Heart right ventricle (tissue), 16 donors: ENCODE measurements around the gene HBB. TPM values are rescaled to one million over a fixed set of nuclear protein-coding genes. Genes with fewer than 3 reads are reported as not detected.

ENCODE experiments used
- ATAC-seq, 8 donors: fragments of 200-7000 bp; cut with Tn5 transposase; one replicate each; pipeline ENCODE4 v1.9.1; 2020; ENCODE audit warnings: mild to moderate bottlenecking in 8 of 8, moderate library complexity in 8 of 8, moderate number of reproducible peaks in 1 of 8
- DNase-seq, 2 donors: peaks; one replicate each; pipeline ENCODE4 v3.0.0-alpha.2; 2020
- H3K27ac ChIP-seq, 10 donors: fragments of 200-600 bp; sonication (generic) in 2 of 10; one replicate each; pipeline versions ENCODE4 v1.5.0 to v1.8.0; 2020 to 2022; ENCODE audit warnings: mild to moderate bottlenecking in 3 of 10
- H3K27me3 ChIP-seq, 7 donors: fragments of 200-600 bp; one replicate each; pipeline ENCODE4 v1.8.0; 2021 to 2022; ENCODE audit warnings: mild to moderate bottlenecking in 2 of 7
- H3K36me3 ChIP-seq, 9 donors: fragments of 200-600 bp; sonication (generic) in 1 of 9; one replicate each; pipeline versions ENCODE4 v1.5.0 to v1.8.0; 2020 to 2022; ENCODE audit warnings: mild to moderate bottlenecking in 2 of 9
- H3K4me1 ChIP-seq, 9 donors: fragments of 200-600 bp; sonication (generic) in 1 of 9; one replicate each; pipeline versions ENCODE4 v1.5.0 to v1.8.0; 2020 to 2022; ENCODE audit warnings: mild to moderate bottlenecking in 4 of 9
- H3K4me3 ChIP-seq, 10 donors: fragments of 200-600 bp; sonication (generic) in 2 of 10; one replicate each; pipeline versions ENCODE4 v1.5.0 to v1.8.0; 2020 to 2022; ENCODE audit warnings: mild to moderate bottlenecking in 7 of 10, moderate library complexity in 2 of 10
- H3K9me3 ChIP-seq, 11 donors: fragments of 200-600 bp in 10 of 11; sonication (generic) in 2 of 11; one replicate each; pipeline versions ENCODE4 v1.5.0 to v1.8.0; 2013 to 2022; ENCODE audit warnings: mild to moderate bottlenecking in 2 of 11, control low read depth in 1 of 11, moderate library complexity in 1 of 11
- WGBS, 2 donors: extraction: QIAGEN DNeasy Blood & Tissue Kit; methylation state at CpG; one replicate each; pipeline ENCODE4 v1.1.7; 2013; ENCODE audit warnings: inconsistent platforms in 1 of 2; 5-methylcytosine and 5-hydroxymethylcytosine counted together
- intact Hi-C, 10 donors: fragments of 100-400 bp; cut with DNase I; formaldehyde crosslinking; loops; one replicate each; pipeline versions ENCODE4 v1.11.1 to v1.14.2; 2022
- polyA plus RNA-seq, 2 donors: library from polyadenylated mRNA; stranded (reverse); fragments of 200-250 nt; gene quantifications; one replicate each; pipeline ENCODE4 v1.2.3, GENCODE V29; 2013
- total RNA-seq, 10 donors: library from RNA; stranded (reverse); fragmentation: NEBNext Ultra II Directional in 3 of 10; extraction: Animal tissue kit (Norgen Biotek cat#: 25700) in 3 of 10; gene quantifications; one replicate each; pipeline versions ENCODE4 v1.2.1 to v1.2.4, GENCODE V29; 2021 to 2023
- TF ChIP-seq, protein P1 (sequence below), 9 donors: fragments of 200-600 bp; sonication (generic) in 2 of 9; IDR thresholded peaks; one replicate each; pipeline versions ENCODE4 v1.5.0 to v1.8.0; 2021 to 2022; ENCODE audit warnings: antibody characterized with exemption in 9 of 9, mild to moderate bottlenecking in 5 of 9, moderate library complexity in 1 of 9
- donor health status: Arrhythmogenic right ventricular cardiomyopathy.
- donor health status: ischemic (EF 13 %, LVEDD 7.1; RV severe dilation, severe dysfunction).
- donor health status: healthy with polysubstance abuse.
- donor health status: DM: no; HTN: yes; CAD: no.
- donor health status: DM: no; HTN: no; CAD: no.
- donor health status: ischemic (EF 25% LVEDD 6.9; RV normal size, moderate dysfunction).
- donor health status: ischemic (EF 25% LVEDD 5.7; RV mildly dilated, moderate dysfunction).
- donor health status: healthy.
- donor health status: DM: yes; HTN: yes; CAD: no.
- donor health status: Ischemic cardiomyopathy.
- donor health status: ischemic (EF 35%, LVEDD 5.7; RV mildly dilated, moderate dysfunction).
- donor health status: nonischemic (EF 11% LVEDD 7.7; RV severe dilation, severe dysfunction).
- donor health status: DM: yes; HTN: yes; CAD: no.
- donor health status: PGD.
- donor health status: ischemic (EF 29% LVEDD 5.4; RV normal size, mild dysfunction).
- donor health status: nonischemic (EF 23%, LVEDD 6.1; RV moderate dilation, normal function).

Gene HBB
- total and polyA plus RNA-seq, 12 donors, result 39.1 to 1,566 (median 273) TPM; not detected in 1

DNA sequence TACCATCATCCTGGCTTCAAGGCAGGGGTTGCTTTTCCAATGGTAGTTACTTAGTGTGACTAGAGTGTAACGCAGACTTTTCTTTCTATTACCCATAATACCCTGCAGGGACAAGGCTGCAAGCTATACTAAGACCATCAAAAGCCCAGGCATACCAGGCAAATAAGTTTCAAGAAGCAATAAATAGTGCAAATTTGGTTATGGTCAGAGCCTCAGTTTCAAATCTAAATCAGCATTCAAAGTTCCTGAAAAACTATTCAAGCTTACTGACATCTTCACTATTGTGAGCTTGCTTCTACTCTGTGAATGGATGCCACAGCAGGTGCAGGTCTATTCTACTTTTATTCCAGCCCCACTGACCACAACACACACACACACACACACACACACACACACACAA lies 2.5 kb upstream of the HBB start:
- WGBS, 2 donors, result 89 to 100% methylated on average over 1 of the region's 1 CpG
- intact Hi-C loops, result no loop called here
- Histone ChIP-seq H3K27ac (no peak overlapping the region), H3K9me3 (no peaks in the 10 kb centered on the region), H3K27me3 (peaks cover 0 to 12% (median 0%) of the 10 kb centered on the region in 7 donors), H3K36me3 (no peaks in the 10 kb centered on the region), H3K4me3 (no peak overlapping the region), H3K4me1 (no peaks in the 10 kb centered on the region)
- no peak for DNase-seq
- no peak for ATAC-seq
- TF ChIP-seq, protein P1, sequence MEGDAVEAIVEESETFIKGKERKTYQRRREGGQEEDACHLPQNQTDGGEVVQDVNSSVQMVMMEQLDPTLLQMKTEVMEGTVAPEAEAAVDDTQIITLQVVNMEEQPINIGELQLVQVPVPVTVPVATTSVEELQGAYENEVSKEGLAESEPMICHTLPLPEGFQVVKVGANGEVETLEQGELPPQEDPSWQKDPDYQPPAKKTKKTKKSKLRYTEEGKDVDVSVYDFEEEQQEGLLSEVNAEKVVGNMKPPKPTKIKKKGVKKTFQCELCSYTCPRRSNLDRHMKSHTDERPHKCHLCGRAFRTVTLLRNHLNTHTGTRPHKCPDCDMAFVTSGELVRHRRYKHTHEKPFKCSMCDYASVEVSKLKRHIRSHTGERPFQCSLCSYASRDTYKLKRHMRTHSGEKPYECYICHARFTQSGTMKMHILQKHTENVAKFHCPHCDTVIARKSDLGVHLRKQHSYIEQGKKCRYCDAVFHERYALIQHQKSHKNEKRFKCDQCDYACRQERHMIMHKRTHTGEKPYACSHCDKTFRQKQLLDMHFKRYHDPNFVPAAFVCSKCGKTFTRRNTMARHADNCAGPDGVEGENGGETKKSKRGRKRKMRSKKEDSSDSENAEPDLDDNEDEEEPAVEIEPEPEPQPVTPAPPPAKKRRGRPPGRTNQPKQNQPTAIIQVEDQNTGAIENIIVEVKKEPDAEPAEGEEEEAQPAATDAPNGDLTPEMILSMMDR (IDR thresholded peaks at IDR 0.05), result no peak

DNA sequence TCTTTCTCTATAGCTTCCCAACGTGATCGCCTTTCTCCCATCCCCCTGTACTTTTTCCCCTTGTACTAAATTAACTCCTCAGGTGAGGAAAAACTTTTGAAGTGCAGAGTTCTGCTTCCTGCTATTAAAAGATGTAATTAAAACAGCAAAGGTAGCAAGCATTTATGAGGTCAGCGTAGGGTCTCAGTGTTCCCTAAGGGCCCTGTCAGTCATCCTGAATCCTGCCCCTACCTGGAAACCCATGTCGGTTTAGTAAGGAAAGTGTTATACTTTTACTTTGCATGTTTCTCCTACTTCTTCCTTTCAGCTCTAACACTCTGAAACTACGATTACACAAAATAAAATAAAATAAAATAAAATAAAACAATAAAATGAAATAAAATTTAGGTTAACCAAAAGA lies 1.3 kb upstream of the HBB start:
- Histone ChIP-seq H3K4me1 (no peaks in the 10 kb centered on the region), H3K27me3 (peaks cover 0 to 14% (median 0%) of the 10 kb centered on the region in 7 donors), H3K9me3 (no peaks in the 10 kb centered on the region), H3K36me3 (no peaks in the 10 kb centered on the region), H3K4me3 (no peak overlapping the region), H3K27ac (no peak overlapping the region)
- TF ChIP-seq, protein P1 (IDR thresholded peaks at IDR 0.05), result no peak
- intact Hi-C loops, result no loop called here
- WGBS, 2 donors, result 73 to 74% methylated on average over 5 of the region's 5 CpGs
- ATAC-seq, result no peak
- no peak for DNase-seq

DNA sequence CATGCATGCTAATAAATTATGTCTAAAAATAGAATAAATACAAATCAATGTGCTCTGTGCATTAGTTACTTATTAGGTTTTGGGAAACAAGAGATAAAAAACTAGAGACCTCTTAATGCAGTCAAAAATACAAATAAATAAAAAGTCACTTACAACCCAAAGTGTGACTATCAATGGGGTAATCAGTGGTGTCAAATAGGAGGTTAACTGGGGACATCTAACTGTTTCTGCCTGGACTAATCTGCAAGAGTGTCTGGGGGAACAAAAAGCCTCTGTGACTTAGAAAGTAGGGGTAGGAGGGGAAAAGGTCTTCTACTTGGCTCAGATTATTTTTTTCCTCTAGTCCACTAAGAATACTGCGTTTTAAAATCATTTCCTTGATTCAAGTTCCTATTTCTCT lies 810 bp upstream of the HBB start:
- H3K4me3 ChIP-seq, result no peak overlapping the region
- H3K9me3 ChIP-seq, result no peaks in the 10 kb centered on the region
- DNase-seq (no peak), ATAC-seq (no peak)
- peaks cover 0 to 10% (median 0%) of the 10 kb centered on the region in 7 donors for H3K27me3 ChIP-seq
- WGBS, 2 donors, result 36 to 65% methylated on average over 1 of the region's 1 CpG
- H3K36me3 ChIP-seq, result no peaks in the 10 kb centered on the region
- no peaks in the 10 kb centered on the region for H3K4me1 ChIP-seq
- intact Hi-C loops, result no loop called here
- TF ChIP-seq, protein P1 (IDR thresholded peaks at IDR 0.05), result no peak
- H3K27ac ChIP-seq, result no peak overlapping the region

DNA sequence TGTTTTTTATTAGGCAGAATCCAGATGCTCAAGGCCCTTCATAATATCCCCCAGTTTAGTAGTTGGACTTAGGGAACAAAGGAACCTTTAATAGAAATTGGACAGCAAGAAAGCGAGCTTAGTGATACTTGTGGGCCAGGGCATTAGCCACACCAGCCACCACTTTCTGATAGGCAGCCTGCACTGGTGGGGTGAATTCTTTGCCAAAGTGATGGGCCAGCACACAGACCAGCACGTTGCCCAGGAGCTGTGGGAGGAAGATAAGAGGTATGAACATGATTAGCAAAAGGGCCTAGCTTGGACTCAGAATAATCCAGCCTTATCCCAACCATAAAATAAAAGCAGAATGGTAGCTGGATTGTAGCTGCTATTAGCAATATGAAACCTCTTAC lies 1.4 kb downstream of the HBB start:
- no peaks in the 10 kb centered on the region for H3K4me1 ChIP-seq
- H3K4me3 ChIP-seq, result no peak overlapping the region
- H3K9me3 ChIP-seq, result peaks cover 0 to 9% (median 0%) of the 10 kb centered on the region in 11 donors
- ATAC-seq, result peak in 4 of 8 donors; percentile 66 to 85 (median 82)
- WGBS, 2 donors, result 48 to 51% methylated on average over 2 of the region's 2 CpGs
- TF ChIP-seq, protein P1 (IDR thresholded peaks at IDR 0.05), result no peak
- H3K36me3 ChIP-seq, result no peaks in the 10 kb centered on the region
- no peak overlapping the region for H3K27ac ChIP-seq
- intact Hi-C loops, result no loop called here
- H3K27me3 ChIP-seq, result peaks cover 0 to 8% (median 0%) of the 10 kb centered on the region in 7 donors
- no peak for DNase-seq
